ENCODE results near the gene PLEKHG1.

DNA sequence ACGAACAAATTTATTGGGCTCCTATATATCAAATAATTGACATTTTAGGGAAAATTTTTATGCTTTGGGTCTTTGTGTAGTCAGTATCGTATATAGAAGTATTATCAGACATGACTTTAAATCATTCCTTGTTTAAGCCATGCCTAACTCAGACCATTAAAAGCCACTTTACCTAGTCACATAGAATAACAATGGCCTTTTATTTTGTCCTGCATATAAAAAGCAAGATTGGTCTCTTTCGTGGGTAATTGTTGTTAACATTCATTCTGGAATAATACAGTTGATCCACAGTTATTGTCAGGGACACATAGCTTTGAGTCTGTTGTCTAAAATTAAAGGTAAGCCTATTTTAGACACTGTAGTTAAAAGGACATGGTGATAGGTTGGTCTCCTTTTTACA is 47.4 kb downstream of the PLEKHG1 start:
- TF ChIP-seq, protein P1, sequence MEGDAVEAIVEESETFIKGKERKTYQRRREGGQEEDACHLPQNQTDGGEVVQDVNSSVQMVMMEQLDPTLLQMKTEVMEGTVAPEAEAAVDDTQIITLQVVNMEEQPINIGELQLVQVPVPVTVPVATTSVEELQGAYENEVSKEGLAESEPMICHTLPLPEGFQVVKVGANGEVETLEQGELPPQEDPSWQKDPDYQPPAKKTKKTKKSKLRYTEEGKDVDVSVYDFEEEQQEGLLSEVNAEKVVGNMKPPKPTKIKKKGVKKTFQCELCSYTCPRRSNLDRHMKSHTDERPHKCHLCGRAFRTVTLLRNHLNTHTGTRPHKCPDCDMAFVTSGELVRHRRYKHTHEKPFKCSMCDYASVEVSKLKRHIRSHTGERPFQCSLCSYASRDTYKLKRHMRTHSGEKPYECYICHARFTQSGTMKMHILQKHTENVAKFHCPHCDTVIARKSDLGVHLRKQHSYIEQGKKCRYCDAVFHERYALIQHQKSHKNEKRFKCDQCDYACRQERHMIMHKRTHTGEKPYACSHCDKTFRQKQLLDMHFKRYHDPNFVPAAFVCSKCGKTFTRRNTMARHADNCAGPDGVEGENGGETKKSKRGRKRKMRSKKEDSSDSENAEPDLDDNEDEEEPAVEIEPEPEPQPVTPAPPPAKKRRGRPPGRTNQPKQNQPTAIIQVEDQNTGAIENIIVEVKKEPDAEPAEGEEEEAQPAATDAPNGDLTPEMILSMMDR (conservative IDR thresholded peaks at IDR 0.05; ENCODE audit: low read depth, low read length) = no peak
- TF ChIP-seq EZH2 (IDR thresholded peaks at IDR 0.05; ENCODE audit: borderline replicate concordance, low read depth, low read length, poor library complexity, severe bottlenecking) = no peak
